GM19043 (cell line): ENCODE data around the gene TBCK.

Source experiments
- ATAC-seq: cut with Tn5 transposase; IDR thresholded peaks from one replicate; pipeline ENCODE4 v1.9.1; 2021; ENCODE audit warnings: low read depth; ENCODE audit not compliant: unreplicated experiment

The TBCK gene

DNA sequence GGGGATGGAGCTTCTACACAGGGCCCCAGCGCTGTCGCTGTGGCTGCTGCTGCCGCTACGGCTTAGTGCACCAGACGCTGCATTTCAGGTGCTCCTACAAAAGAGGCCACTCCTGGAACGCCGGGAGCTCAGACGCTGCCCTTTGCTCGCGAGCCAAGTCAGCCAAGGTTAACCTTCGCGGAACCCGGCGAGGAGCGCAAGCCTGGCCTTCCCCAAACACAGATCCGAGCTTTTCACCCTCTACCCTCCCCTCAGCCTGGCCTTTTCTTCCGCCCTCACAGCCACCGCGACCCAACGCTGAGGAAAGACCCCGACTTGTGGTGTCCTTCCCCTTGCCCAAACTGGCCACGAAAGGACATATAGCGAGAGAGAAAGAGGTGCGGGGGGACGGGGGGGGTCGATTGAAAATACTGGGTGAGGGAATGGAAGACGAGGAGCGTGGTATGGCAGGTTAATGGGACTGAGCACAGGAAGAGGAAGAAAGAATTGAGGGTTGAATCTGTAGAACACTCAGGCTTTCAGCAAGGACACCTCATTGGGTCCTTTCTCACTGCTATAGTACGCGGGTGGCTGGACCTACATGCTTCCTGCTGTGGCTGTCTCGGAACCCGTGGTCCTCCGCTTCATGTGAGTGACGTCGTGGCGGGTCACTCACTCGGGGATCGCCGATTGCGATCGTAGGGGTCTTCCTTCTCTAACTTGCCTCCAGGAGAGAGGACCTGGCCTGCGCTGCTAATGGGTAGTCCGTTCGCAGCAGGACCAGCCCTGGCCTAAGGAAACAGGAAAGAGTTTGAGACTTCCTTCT, at the start of gene TBCK, which contains the start of gene AIMP1:
Gene TBCK, minus strand, starts transcription at position 242 of the 805 bp plus-strand sequence. CDS start 7,249 bp downstream, outside the sequence.
Gene AIMP1, plus strand, starts transcription at position 583 of the 805 bp plus-strand sequence. CDS start 8,460 bp downstream, outside the sequence.
- peak; percentile 78 for ATAC-seq

DNA sequence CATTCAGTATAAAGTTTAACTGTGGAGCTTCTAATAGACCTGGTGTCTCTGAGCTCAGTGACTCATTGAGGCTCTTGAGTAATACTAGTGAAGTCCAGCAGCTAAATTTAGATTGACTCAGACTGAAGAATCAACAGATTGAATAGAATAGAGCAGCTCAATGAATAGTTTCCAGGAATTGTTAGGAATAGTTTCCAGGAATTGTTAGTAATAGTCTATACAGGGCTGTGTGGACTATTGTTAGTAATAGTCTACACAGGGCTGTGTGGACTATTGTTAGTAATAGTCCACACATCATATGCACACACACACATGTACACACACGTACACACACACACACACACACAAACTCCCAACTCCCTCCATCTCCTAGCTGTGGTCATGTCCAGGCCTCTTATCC, 49.6 kb upstream of the TBCK start:
- no peak for ATAC-seq

GRCh38 chr4:106364282-106364681, 48.3 kb upstream of the TBCK start:
- ATAC-seq, result no peak

DNA sequence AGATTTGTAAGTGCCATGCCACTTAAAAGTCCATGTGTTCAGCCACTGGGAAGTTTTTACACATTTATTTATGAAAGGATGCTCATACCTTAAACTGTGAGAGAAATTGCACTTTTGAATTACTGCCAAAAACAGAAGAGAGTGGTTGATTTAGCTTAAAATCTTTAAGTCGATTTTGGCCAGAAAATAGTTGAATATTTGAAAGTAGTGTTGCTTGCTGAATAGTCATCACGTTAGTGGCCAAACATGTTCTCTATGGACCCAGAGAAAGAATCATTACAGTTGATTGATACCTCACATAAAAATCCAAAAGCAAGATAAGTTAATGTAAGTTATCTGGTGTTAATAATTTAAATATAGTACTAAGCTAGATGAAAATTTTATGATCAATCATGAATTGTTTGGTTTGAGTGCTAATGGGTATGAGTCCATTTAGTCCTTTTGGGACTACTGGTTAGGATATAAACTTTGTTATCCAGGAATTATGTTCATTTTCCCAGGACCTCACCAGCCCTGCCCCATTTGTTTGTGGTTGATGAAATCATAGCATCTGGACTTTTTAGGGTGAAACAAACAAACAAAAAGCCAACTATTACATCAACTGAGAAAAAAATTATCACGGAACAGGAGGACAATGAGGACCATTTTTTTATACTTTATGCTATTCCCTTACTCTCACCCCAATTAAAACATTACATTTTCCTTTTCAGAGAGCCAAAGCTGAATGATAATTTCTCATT, 46.2 kb upstream of the TBCK start:
- ATAC-seq, result no peak

GRCh38 chr4:106358899-106359298, 42.9 kb upstream of the TBCK start:
- ATAC-seq, result no peak

DNA sequence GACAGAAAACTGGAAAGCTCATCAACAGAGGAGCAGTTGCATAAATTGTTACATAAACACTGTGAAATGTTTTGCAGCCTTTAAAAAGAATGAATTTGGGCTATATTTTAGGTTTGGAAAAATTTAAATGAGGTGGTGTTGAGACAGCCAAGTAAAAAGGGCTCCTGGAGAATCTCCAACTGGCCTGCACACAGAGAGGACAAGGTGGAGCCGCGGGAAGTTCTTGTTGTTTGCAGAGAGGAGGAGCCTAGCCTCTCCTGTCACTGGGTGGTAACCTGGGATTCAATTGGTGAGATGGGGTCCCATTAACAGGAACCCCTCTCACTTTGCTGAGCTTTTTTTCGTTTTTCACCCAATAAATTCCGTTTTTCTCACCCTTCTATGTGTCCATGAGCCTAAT, 39.2 kb upstream of the TBCK start:
- no peak for ATAC-seq

DNA sequence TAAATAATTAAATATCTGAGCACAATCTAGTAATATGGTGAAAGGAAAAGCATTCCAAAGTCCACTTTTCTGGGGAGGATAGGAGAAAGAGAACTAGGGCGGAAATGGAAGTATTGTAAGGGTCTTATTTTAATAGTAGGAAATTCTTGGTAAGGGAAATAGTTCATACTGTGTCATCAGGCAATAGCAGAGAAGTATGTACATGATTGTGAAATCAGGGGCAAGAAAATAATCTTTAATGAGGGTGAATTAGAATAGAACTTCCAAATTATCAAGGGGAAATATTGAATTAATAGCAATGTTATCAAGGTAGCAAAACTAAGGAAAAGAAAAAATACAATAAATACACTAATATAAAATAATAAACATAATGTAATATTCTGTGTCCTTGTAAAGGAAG, 37.8 kb upstream of the TBCK start:
- no peak for ATAC-seq

DNA sequence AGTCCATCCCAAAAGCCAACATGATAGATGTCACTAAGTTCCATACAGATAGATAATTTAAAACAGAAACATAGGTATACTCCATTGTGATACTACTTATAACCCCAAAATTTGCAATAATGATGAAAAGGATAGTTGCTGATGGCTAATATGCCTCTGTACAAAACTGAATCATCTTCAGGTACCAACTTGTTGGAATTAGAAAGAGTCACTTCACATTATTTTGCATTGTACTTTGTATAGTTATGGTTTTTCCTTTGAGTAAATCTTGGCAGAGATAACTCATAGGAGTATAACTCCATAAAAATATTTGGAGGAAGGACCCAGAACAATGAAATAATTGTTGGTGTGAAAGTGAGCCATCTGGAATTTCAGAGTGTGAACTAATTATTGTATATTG, 35.0 kb upstream of the TBCK start:
- no peak for ATAC-seq

DNA sequence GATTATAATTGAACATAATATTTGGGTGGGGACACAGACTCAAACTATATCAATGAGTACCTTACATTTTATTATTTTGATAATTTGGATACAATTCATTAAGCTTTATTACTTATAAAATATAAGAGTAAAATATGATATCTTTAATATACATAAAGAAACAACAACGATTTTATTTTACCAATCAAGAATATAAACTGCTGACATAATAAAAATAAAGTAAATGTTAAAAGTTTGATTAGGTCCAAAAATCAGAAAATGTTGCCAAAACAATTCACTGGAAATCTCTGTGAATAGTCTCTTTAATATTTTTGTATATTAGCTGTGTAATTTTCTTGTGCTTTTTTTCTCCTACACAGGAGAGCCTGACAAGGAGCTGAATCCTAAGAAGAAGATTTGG, 31.2 kb upstream of the TBCK start:
- no peak for ATAC-seq

- no peak for ATAC-seq
Measured at GRCh38 chr4:106344647-106344970, 28.6 kb upstream of the TBCK start.

GRCh38 chr4:106343865-106344646, 28.0 kb upstream of the TBCK start:
- no peak for ATAC-seq

GRCh38 chr4:106340774-106341173, 24.8 kb upstream of the TBCK start:
- ATAC-seq, result no peak

GRCh38 chr4:106339431-106339830, 23.4 kb upstream of the TBCK start:
- no peak for ATAC-seq

GRCh38 chr4:106338671-106339070, 22.7 kb upstream of the TBCK start:
- no peak for ATAC-seq

GRCh38 chr4:106337916-106338315, 21.9 kb upstream of the TBCK start:
- no peak for ATAC-seq

DNA sequence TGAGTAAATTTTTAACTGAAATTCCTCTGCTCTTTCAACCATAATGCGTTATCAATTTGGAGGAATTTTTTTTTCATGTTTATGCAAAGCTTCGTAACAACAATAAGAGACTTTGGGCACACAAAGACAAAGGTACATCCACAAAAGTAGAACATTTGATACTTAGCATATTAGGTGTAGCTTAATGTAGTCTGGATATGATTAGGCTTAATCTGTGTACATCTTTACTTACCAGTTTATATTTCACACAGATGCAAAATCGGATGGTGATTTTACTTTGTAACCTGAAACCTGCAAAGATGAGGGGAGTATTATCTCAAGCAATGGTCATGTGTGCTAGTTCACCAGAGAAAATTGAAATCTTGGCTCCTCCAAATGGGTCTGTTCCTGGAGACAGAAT, 20.6 kb upstream of the TBCK start:
- ATAC-seq, result no peak

GRCh38 chr4:106334741-106335470, 18.9 kb upstream of the TBCK start:
- no peak for ATAC-seq

- ATAC-seq, result no peak
Measured at GRCh38 chr4:106333186-106333585, 17.2 kb upstream of the TBCK start.

DNA sequence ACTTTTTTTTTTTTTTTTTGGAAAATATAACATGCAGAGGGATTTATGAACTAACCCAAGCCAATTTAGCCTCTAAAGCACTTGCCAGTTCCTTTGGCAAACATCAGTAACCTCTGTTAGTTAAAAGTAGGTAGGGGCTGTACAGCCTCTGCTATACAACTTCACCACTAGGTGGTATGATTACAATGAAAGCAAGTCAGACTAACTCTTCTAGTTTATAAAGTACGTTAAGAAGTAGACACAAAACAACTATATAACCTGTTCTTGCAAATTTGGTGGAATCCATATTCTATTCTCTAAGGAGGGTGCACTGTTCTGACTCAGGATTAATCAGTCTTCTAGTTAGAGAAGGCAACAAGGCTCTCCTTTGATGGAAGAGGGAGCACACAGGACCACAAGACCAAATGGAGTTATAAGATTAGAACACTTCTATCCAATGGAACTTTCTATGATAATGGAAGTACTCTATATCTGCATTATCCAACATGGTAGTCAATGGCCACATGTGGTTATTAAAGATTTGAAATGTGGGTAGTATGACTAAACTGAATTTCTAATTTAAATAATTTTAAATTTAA, 13.1 kb upstream of the TBCK start:
- peak; percentile 76 for ATAC-seq

DNA sequence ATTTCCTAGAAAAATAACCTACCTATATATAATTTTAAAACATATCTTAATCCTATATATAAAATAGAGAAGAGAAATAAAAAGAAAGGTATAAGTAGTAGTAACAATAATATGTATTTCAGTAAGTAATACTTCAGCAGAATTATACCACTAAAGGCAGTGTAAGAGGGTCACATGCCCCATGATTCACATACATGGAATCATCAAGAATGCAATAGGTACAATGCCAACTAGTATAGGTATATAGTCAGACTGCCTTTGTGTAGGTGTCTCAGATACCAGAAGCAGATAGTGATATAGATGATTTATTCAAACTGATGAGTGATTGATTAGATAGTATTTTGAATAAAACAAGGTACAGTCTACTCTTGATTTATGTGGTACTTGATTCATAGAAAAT, 9.8 kb upstream of the TBCK start:
- no peak for ATAC-seq
